ENCODE measurements around the gene GRID2. TPM values are rescaled to one million over a fixed set of nuclear protein-coding genes. Genes with fewer than 3 reads are reported as not detected.

The GRID2 gene
- total RNA-seq, 1 donor from 2014 or later: 1.4 TPM

- no peak for DNase-seq
These were observed 1456.5 kb downstream of the GRID2 start for GRCh38 chr4:93760284-93760683.

DNA sequence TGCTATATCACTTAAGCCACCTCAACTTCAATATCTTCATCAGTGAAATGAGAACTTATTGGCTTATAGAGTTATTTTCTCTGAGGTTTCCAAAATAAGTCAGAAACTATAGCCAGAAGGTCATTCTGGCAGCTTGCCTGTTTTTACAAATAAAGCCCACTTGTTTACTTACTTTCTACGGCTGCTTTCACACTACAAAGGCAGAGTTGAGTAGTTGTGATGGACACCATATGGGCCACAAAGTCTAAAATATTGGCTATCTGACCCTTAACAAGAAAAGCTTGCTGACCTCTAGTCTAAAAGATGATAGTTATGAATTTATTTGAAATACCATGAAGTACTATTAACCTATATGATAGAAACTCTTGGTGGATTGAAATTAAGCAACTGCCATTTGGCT lies 1457.5 kb downstream of the GRID2 start:
- no peak for DNase-seq

- DNase-seq: peak; percentile 35
These were observed 1461.0 kb downstream of the GRID2 start for GRCh38 chr4:93764639-93765246.

GRCh38 chr4:93767917-93768316 lies 1464.2 kb downstream of the GRID2 start:
- no peak for DNase-seq

DNA sequence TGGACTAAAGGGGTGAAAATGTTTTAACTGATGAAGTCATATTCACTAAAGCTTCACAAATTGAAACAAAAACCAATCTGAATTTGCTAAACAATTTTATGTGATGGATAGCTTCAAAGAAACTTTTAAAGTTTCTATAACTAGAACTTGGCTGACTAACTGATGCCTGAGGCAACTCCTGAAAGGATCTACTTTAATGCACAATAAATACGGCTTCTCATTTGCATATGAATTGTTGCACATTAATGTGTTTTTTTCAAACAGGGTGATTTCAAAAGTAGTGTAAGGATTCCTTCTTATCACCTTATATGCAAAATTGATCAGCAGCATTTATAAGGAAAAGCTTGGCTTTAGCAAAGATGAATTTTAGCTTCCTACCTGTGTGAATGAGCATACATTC lies 1466.4 kb downstream of the GRID2 start:
- no peak for DNase-seq

GRCh38 chr4:93771640-93772411 lies 1468.1 kb downstream of the GRID2 start:
- no peak for DNase-seq

- DNase-seq: no peak
These were observed 1469.1 kb downstream of the GRID2 start for GRCh38 chr4:93772858-93773257.

DNA sequence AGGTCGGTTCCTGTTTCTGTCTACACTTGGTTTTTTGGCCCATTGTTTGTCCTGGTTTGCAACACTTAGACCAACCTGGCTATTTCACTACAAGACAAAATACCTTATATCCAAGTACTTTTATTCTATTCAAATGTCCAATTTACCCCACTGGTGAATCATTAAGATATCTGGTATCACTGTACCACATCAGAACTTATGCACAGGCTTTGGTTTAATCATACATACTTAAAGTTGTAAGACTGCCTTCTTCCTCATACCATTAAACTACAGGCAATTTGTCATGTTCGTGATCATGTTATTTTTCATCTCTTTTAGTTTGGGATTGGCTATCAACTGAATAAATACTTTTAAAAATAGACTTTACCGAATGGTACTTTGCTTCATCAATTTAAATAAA lies 1471.8 kb downstream of the GRID2 start:
- DNase-seq: no peak

GRCh38 chr4:93776386-93777080 lies 1472.8 kb downstream of the GRID2 start:
- DNase-seq: no peak

DNA sequence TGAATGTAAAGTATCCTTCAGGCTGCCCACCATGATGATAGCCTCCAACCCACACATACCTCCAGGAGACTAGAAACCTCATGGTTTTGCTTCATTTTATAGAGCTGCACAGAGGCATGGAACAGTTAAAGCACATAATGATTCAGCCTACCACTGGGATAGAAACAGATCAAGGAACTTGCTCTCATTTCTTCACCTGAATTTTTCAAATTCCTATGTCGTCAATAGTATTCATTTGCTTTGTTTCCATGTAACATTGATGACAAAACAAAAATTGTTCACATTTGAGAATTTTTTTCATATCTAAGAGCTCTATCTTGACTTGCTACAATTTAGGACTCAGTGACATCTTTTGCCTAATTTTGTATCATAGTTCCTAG lies 1473.3 kb downstream of the GRID2 start:
- DNase-seq: no peak

DNA sequence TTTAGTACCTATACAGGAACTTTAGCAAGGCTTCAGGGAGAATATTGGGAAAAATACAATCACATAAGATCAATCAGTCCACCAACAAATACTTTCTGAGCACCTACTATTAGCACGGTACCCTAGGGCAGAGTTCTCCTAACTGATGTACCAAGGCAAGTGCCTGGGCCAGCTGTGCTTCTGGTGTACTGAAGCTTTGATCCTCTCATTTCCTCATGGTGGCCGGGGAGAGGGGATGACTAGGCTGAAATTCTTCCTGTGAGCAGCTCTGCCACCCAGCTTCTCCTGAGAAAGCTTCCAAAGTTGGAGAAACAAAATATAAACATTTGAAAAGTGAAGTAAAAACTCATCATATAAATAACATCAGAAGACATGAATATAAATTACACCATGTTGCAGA lies 1475.5 kb downstream of the GRID2 start:
- DNase-seq: no peak

DNA sequence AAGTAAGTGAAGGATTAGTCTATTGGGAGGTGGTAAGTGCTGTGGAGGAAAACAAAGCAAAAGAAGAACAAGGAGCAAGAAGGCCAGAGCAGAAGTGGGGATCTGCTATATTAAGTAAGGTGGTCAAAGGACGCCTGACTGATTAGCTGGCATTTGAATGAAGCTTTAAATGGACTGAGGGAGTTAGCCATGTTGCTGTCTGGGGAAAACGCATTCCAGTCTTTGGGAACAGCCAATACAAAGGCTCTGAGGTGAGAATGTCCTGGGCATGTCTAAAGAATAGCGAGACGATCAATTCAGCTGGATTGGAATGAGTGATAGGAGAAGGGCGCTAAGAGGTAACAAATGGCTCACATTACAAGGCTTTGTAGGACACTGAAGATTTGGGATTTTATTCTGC lies 1476.3 kb downstream of the GRID2 start:
- DNase-seq: no peak

DNA sequence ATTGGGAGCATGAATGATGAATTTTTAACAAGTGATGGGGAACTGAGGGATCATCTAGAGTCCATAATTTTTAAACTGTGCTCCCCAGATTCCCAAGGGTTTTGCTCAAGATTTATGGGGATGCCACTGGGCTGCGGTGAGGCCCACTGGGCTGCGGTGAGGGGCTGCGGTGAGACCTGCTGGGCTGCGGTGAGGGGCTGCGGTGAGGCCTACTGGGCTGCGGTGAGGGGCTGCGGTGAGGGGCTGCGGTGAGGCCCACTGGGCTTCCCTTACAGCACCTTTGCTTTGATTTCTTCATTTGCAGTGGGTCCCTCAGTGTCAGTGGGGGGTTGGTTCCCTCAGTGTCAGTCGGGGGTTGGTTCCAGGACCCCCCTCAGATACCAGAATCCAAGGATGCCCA lies 1477.4 kb downstream of the GRID2 start:
- no peak for DNase-seq

- DNase-seq: no peak
These were observed 1482.4 kb downstream of the GRID2 start for GRCh38 chr4:93786149-93786548.

GRCh38 chr4:93788712-93789111 lies 1484.9 kb downstream of the GRID2 start:
- no peak for DNase-seq

GRCh38 chr4:93791570-93792195 lies 1487.9 kb downstream of the GRID2 start:
- DNase-seq: peak; percentile 14

GRCh38 chr4:93802045-93802444 lies 1498.3 kb downstream of the GRID2 start:
- DNase-seq: no peak

- DNase-seq: no peak
These were observed 1506.0 kb downstream of the GRID2 start for GRCh38 chr4:93809773-93810172.

- DNase-seq: no peak
These were observed 1506.7 kb downstream of the GRID2 start for GRCh38 chr4:93810340-93810992.

DNA sequence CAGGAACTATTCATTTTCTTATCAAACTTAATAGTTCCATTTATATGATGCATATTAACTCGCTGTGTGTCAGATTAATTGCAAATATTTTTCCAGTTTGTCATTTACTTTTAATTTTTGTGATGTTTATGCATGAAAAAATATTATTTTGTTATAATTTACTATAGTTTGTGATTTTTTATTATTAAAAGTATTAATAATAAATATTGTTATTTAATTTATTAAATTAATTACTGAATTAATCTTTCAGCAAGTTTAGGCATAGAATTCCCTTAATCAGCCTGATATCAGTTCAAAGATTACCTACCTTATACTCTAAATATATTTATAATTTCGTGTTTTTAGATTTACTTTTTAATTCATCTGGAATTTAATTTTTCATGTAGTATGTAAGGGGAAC lies 1509.3 kb downstream of the GRID2 start:
- no peak for DNase-seq

DNA sequence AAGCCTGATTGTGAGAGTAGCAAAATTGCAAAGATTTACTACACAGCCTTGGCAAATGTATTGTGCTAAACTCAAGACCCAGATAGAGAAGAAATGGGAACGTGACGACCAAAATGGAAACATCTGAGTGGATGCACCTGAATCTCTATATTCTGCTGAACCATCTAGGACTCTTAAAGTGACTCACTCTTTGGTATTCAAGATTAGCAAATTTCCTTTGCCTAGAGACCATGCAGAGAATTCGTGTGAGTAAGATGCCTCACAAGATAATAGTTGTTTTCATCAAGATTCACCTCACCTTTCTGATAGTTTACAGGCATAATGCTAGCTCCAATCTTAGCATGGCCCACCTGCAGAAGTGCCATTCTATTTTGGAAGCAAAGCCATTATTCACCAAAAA lies 1510.4 kb downstream of the GRID2 start:
- no peak for DNase-seq

DNA sequence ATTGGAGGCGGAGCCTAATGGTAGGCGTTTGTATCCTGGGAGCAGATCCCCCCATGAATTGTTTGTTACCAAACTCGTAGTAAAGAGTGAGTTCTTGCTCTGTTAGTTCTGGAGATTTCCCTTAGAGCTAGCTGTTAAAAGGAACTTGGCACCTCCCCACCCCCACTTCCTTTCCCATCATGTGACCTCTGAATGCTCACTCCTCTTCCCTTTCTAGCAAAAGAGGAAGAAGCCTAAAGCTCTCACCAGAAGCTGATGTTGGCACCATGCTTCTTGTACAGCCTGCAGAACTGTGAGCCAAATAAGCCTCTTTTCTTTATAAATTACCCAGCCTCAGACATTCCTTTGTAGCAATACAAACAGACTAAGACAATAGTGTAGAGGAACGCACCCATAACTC lies 1511.0 kb downstream of the GRID2 start:
- DNase-seq: no peak
